WI38 (cell line): ENCODE results near the gene TCEAL4.
"Not testable (repeated sequence)": the region's sequence is repeated elsewhere in the genome, so short reads cannot be mapped to it uniquely, and the experiment has no call there.

Experiments used
- H3K4me3 ChIP-seq: 2 replicates; pipeline ENCODE4 v1.5.1; 2011; ENCODE audit warnings: low read depth, mild to moderate bottlenecking, control low read depth, low read length
- TF ChIP-seq, protein P1 (sequence below): IDR thresholded peaks from 2 replicates; pipeline ENCODE4 v1.5.1; 2012; ENCODE audit warnings: low read depth, mild to moderate bottlenecking, control low read depth, low read length

Gene TCEAL4

DNA sequence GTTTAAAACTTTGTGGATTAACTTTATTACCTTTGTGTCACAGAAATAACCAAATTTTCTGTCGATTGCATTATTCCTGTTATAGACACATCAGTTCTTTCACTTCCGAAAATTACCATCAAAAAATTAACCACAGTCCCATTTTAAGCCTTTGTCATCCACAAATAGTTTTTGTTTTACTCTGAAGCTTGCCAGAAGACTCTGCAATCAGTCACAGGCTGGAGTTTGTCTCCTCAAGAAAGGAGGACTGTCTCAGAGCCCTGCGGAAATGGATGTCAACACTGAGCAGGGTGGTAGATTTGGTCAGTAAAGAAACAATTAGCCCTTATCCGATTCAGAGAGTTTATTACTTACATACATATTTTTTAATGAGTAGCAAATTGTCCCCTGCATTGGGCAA is 20.1 kb upstream of the TCEAL4 start:
- TF ChIP-seq, protein P1, sequence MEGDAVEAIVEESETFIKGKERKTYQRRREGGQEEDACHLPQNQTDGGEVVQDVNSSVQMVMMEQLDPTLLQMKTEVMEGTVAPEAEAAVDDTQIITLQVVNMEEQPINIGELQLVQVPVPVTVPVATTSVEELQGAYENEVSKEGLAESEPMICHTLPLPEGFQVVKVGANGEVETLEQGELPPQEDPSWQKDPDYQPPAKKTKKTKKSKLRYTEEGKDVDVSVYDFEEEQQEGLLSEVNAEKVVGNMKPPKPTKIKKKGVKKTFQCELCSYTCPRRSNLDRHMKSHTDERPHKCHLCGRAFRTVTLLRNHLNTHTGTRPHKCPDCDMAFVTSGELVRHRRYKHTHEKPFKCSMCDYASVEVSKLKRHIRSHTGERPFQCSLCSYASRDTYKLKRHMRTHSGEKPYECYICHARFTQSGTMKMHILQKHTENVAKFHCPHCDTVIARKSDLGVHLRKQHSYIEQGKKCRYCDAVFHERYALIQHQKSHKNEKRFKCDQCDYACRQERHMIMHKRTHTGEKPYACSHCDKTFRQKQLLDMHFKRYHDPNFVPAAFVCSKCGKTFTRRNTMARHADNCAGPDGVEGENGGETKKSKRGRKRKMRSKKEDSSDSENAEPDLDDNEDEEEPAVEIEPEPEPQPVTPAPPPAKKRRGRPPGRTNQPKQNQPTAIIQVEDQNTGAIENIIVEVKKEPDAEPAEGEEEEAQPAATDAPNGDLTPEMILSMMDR, result no peak
- H3K4me3 ChIP-seq, result no peak overlapping the region

DNA sequence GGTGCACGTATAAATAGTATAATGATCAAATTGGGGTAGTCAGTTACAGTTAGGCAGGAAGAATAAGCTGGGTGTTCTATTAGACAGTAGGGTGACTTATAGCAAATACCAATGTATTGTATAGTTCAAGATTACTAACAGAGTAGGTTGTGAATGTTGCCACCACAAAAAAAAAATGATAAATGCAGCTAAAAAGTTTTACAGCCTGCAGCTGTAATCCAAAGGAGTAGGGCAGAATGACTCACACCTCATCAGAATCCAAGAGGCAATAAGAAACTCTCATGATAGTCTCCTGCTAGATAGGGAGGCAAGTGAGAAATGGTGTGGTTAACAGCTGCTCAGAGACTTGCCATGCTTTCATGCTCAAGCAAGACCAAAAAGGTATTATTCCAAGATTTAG is 19.6 kb upstream of the TCEAL4 start:
- no peak overlapping the region for H3K4me3 ChIP-seq
- TF ChIP-seq, protein P1, result no peak

DNA sequence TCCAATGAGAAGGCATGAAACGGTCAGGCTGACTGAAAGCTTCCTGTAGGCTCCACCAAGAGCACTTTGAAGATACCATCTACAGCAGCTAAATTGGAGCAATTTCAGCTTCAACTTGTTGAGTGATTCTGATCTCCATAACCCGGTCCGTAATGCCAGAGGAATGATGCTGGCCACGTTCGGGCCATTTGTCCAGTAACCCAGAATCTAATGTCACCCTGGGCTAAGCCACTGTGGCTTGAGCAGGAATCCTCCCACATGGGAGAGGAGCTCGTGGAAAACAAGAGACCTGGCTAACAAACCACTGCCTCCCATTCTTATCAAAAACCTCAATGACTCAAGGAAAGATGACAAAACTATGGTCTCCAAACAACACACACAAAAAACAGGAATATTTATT is 14.2 kb upstream of the TCEAL4 start:
- H3K4me3 ChIP-seq, result no peak overlapping the region
- TF ChIP-seq, protein P1, result no peak

DNA sequence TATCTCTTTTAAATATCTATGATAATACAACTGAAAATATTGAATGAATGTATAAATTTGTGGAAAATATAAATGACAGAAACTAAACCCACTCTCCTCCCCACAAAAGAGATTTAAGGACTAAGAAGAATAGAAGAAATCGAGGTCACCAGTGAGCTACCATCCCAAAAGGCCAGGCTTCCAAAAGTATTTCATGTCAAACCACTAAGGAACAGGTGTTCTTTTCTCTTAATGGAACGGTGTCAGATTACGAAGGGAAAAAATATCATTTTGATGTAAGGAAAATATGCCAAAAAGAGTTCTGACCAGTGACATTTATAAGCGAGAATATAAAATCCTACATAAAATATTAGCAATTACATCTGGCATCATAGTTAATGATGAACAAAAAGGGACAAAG is 13.6 kb upstream of the TCEAL4 start:
- TF ChIP-seq, protein P1, result no peak

DNA sequence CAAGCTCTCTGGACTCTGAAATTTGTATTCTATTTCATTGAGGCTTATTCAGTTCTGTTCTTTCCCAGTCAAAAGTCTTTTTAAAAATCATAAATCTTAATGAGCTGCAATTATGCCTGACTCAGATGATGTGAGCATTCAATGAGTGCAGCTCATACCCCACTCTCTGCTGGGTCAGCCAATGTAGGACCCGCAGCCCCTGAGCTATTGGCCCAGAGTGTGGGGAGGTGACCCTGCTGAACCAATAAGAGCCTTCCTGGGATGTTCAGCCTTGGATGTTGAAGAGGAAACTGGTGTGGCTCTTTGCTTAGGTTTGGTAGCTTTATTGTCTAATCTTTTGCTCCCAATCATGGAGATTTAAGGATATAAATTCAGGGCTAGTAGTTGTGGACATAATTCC is 12.1 kb upstream of the TCEAL4 start:
- TF ChIP-seq, protein P1, result no peak
- H3K4me3 ChIP-seq, result no peak overlapping the region

More for the DNA sequence above, 13.6 kb upstream of the TCEAL4 start:
- no peak overlapping the region for H3K4me3 ChIP-seq

DNA sequence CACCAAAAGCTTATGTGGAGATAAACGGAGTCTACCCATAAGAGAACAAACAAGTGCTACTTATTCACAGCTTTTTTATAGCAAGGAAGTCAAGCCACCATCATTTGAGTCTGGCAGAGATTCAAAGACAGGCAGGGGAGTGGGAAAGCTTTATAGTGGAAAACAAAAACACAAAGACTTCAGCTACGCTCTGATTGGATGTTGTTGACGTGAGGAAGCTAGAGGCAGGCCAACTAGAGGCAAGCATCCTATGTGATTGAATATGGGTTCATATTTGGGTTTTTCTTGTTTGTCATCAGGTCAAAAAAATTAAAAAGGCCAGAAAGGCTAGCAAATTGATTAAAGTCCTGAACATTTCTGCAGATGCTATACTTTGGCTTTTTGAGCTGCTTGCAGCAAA is 719 bp upstream of the TCEAL4 start:
- TF ChIP-seq, protein P1, result no peak
- H3K4me3 ChIP-seq, result no peak overlapping the region

DNA sequence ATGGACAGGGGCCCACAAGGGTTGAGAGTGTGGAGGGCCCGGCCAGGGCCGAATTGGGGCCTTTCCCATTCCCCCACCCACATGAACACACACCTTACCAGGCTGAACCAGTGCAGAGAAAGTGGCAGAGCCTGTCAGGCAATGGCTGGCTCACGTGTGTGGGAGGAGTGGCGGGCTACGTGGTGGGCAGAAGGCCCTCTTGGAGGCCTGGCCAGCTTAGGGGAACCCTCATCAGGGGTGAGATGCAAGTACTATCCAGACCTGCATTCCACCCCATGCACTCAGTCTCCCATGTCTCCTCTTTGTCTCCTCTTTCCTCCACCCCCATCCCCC is 965 bp downstream of the TCEAL4 start:
- TF ChIP-seq, protein P1, result no peak

DNA sequence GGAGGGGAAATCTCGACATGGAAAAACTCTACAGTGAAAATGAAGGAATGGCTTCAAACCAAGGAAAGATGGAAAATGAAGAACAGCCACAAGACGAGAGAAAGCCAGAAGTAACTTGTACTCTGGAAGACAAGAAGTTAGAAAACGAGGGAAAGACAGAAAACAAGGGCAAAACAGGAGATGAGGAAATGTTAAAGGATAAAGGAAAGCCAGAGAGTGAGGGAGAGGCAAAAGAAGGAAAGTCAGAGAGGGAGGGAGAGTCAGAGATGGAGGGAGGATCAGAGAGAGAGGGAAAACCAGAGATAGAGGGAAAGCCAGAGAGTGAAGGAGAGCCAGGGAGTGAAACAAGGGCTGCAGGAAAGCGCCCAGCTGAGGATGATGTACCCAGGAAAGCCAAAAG is 1.3 kb downstream of the TCEAL4 start:
- H3K4me3 ChIP-seq, result peak overlapping the region; percentile 72
- TF ChIP-seq, protein P1, result no peak

More for the DNA sequence above, 965 bp downstream of the TCEAL4 start:
- peak overlapping the region; percentile 72 for H3K4me3 ChIP-seq

DNA sequence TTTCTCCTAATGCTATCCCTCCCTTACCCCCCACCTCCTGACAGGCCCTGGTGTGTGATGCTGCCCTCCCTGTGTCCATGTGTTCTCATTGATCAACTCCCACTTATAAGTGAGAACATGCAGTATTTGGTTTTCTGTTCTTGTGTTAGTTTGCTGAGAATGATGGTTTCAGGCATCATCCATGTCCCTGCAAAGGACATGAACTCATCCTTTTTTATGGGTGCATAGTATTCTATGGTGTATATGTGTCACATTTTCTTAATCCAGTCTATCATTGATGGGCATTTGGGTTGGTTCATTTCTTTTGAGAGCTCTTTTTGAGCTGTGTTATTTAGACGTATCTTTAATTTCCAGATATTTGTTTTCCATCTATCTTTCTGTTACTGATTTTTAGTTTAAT is 7.0 kb downstream of the TCEAL4 start:
- not testable (repeated sequence) for H3K4me3 ChIP-seq

DNA sequence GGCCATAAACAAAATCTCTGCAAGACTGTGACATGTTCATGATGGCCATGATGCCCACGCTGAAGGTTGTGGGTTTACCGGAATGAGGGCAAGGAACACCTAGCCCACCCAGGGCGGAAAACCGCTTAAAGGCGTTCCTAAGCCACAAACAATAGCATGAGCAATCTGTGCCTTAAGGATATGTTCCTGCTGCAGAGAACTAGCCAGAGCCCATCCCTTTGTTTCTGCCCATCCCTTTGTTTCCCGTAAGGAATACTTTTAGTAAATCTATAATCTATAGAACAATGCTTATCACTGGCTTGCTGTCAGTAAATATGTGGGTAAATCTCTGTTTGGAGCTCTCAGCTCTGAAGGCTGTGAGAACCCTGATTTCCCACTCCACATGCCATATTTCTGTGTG is 9.9 kb downstream of the TCEAL4 start:
- H3K4me3 ChIP-seq, result not testable (repeated sequence)
